ENCODE data around the gene CTSZ. TPM values are rescaled to one million over a fixed set of nuclear protein-coding genes. Genes with fewer than 3 reads are reported as not detected.

The CTSZ gene
- total and polyA plus RNA-seq, 3 experiments from 2014 or later = 1.5 to 36.0 (median 35.3) TPM

DNA sequence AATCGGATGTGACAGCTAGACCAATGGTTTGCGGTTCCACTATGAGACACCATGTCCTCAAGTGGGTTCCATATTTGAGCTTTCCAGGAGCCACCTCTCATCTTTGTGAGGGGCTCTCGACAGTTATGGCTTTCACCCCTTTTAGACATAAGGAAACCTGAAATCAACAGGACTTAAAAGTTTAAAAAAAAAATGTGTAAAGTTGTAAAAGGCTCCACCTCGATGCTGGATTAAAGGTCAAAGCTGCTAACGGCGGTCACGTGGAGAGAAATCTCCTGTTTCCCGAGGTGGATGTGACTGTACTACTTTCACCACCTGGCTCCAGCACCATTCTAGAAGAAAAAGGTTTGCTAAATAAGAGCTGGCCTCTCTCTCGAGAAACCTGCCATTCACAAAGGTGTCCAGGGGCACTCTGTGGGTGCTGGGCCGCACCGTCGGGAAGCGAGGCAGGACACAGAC is 24.5 kb upstream of the CTSZ start:
- no peaks in the 10 kb centered on the region for H3K9me3 ChIP-seq (ENCODE audit: low read length)
- H3K4me1 Mint-ChIP-seq = peaks cover 50 to 60% (median 59%) of the 10 kb centered on the region in 3 donors
- H3K27ac ChIP-seq (ENCODE audit: low read depth, low read length) = peak overlapping the region; percentile 69
- H3K4me3 ChIP-seq (ENCODE audit: low read length) = peak overlapping the region; percentile 29
- H3K9me3 Mint-ChIP-seq = no peaks in the 10 kb centered on the region
- peaks cover 50% of the 10 kb centered on the region for H3K4me1 ChIP-seq (ENCODE audit: insufficient read depth, low read length)
- H3K4me3 Mint-ChIP-seq = peak overlapping the region; percentile 91 to 99 (median 95)
- H3K27me3 Mint-ChIP-seq = peaks cover 0 to 2% of the 10 kb centered on the region in 2 donors
- H3K27me3 ChIP-seq (ENCODE audit: insufficient read depth, low read length, poor library complexity, severe bottlenecking) = no peaks in the 10 kb centered on the region
- H3K36me3 ChIP-seq (ENCODE audit: insufficient read depth, low read length) = peaks cover 39% of the 10 kb centered on the region
- H3K36me3 Mint-ChIP-seq = peaks cover 8 to 83% (median 16%) of the 10 kb centered on the region in 3 donors
- CTCF ChIA-PET = interaction anchor here (1.0 to 5.0 kb wide), 6 partner anchors 10 to 380 kb away, joined by 3 to 24 read pairs (median 3); partner anchors contain the start of genes PRELID3B and STX16
- H3K27ac Mint-ChIP-seq = peak overlapping the region; percentile 80 to 95 (median 94)
- POLR2A ChIA-PET = interaction anchor here (0.6 to 2.8 kb wide), 10 partner anchors 11 to 381 kb away, joined by 3 to 35 read pairs (median 8); partner anchors contain the start of genes PRELID3B and STX16
- peak in 1 of 5 donors; percentile 20 for DNase-seq

DNA sequence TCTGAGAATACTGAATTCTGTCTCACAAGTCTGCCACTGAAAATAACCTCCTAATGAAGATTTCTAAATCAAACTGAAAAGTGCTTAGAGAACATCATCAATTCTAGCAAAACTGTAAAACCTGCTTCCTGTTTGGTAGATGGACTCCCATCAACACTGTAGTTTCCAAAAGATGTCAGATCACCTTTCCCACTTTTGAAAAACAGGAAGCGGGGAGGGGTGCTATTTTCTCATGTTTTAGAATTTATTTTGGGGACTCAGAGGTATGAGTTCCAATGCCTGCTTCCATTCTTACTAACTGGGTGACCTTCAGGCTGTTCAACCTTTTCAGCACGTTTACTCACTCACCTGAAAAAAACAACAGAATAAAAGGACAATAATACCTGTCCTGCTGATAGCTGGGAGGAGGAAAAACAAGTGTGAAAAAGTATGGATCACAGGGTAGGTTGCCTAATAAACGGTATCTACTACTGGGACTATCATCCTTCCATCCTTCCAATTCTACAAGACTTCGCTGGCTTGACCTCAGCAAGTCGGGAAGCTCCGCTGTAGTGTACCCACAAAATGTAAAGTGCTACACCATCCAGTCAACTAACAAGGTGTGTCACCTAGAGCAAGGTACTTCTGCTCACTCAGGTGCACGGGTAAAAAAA is 24.0 kb upstream of the CTSZ start:
- H3K4me3 ChIP-seq (ENCODE audit: low read length) = peak overlapping the region; percentile 29
- CTCF ChIA-PET = interaction anchor here (1.2 to 5.0 kb wide), 3 partner anchors 11 to 379 kb away, joined by 3 to 24 read pairs (median 7); partner anchors contain the start of genes PRELID3B and STX16
- Mint-ChIP-seq H3K4me3 (peak overlapping the region; percentile 91 to 99 (median 95)), H3K27ac (peak overlapping the region; percentile 50 to 95 (median 93)), H3K27me3 (peaks cover 0 to 2% of the 10 kb centered on the region in 2 donors), H3K36me3 (peaks cover 8 to 83% (median 16%) of the 10 kb centered on the region in 3 donors), H3K4me1 (peaks cover 56 to 66% (median 65%) of the 10 kb centered on the region in 3 donors), H3K9me3 (no peaks in the 10 kb centered on the region)
- H3K4me1 ChIP-seq (ENCODE audit: insufficient read depth, low read length) = peaks cover 50% of the 10 kb centered on the region
- H3K27ac ChIP-seq (ENCODE audit: low read depth, low read length) = peak overlapping the region; percentile 69
- POLR2A ChIA-PET = interaction anchor here (0.6 to 2.8 kb wide), 5 partner anchors 31 to 142 kb away, joined by 3 to 23 read pairs (median 11); no protein-coding TSS in a partner anchor
- no peaks in the 10 kb centered on the region for H3K9me3 ChIP-seq (ENCODE audit: low read length)
- no peaks in the 10 kb centered on the region for H3K27me3 ChIP-seq (ENCODE audit: insufficient read depth, low read length, poor library complexity, severe bottlenecking)
- peaks cover 34% of the 10 kb centered on the region for H3K36me3 ChIP-seq (ENCODE audit: insufficient read depth, low read length)
- no peak for DNase-seq

DNA sequence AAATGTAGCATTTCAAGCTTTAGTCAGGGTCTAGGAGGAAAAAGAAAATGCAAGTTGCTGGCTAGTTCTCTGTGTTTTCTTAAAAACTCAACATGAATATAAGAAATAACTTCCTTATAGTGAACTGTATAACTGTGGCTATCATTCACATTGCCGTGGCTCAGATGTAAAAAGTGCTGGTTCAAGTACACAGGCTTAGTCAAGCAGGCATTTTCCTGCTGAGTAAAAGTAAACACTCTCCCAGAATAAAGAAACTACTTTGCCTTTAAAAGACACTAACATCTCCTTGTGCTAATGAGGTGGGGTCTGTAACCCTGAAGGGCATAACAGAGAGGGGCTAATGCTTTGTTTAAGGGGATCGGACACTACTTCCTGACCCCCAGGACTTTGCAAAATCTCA is 21.8 kb upstream of the CTSZ start:
- Mint-ChIP-seq H3K4me3 (peak overlapping the region; percentile 66 to 93 (median 70)), H3K9me3 (no peaks in the 10 kb centered on the region), H3K27me3 (peaks cover 0 to 2% of the 10 kb centered on the region in 2 donors), H3K4me1 (peaks cover 62 to 76% (median 73%) of the 10 kb centered on the region in 3 donors), H3K36me3 (peaks cover 0 to 85% (median 17%) of the 10 kb centered on the region in 3 donors), H3K27ac (peak overlapping the region in 6 of 8 donors; percentile 40 to 83 (median 64))
- DNase-seq = no peak
- POLR2A ChIA-PET = no interaction called here
- Histone ChIP-seq H3K27me3 (ENCODE audit: insufficient read depth, low read length, poor library complexity, severe bottlenecking) (no peaks in the 10 kb centered on the region), H3K27ac (ENCODE audit: low read depth, low read length) (no peak overlapping the region), H3K36me3 (ENCODE audit: insufficient read depth, low read length) (peaks cover 38% of the 10 kb centered on the region), H3K4me1 (ENCODE audit: insufficient read depth, low read length) (peaks cover 50% of the 10 kb centered on the region), H3K9me3 (ENCODE audit: low read length) (no peaks in the 10 kb centered on the region), H3K4me3 (ENCODE audit: low read length) (no peak overlapping the region)
- CTCF ChIA-PET = no interaction called here

DNA sequence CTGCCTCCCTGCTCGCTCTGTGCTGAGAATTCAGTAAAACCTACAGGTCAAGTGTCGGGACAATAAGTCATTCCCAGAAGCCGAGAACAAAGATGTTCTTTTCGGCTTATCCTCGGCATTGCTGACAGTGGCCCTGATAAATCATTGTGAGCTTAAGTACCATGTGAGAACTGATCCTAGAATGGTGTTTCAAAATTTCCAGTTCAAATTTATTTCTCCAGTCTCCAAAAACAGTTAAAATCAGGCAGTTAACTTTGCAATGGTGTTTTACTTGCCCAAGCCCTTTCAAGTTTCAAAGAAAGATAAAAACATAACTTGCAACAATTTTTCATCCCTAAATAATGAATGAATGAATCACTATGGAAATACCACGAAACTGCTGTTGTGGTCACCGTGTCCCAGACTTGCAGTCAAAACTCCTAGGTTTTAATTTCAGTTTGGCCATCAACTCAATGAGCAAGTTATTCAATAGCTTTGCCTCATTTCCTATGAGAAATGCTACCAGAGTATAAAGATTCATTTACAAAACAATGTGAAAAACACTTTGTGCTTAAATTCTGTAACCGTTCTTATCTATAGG is 20.8 kb upstream of the CTSZ start:
- Histone ChIP-seq H3K4me1 (ENCODE audit: insufficient read depth, low read length) (peaks cover 50% of the 10 kb centered on the region), H3K27ac (ENCODE audit: low read depth, low read length) (no peak overlapping the region), H3K9me3 (ENCODE audit: low read length) (no peaks in the 10 kb centered on the region), H3K36me3 (ENCODE audit: insufficient read depth, low read length) (peaks cover 38% of the 10 kb centered on the region), H3K4me3 (ENCODE audit: low read length) (no peak overlapping the region), H3K27me3 (ENCODE audit: insufficient read depth, low read length, poor library complexity, severe bottlenecking) (no peaks in the 10 kb centered on the region)
- peaks cover 60 to 71% (median 71%) of the 10 kb centered on the region in 3 donors for H3K4me1 Mint-ChIP-seq
- DNase-seq = no peak
- ChIA-PET POLR2A (no interaction called here), CTCF (no interaction called here)
- peaks cover 0 to 93% (median 19%) of the 10 kb centered on the region in 3 donors for H3K36me3 Mint-ChIP-seq
- H3K27ac Mint-ChIP-seq = peak overlapping the region in 5 of 8 donors; percentile 17 to 54 (median 21)
- H3K4me3 Mint-ChIP-seq = peak overlapping the region in 1 of 7 donors; percentile 44
- H3K9me3 Mint-ChIP-seq = no peaks in the 10 kb centered on the region
- peaks cover 0 to 2% of the 10 kb centered on the region in 2 donors for H3K27me3 Mint-ChIP-seq

DNA sequence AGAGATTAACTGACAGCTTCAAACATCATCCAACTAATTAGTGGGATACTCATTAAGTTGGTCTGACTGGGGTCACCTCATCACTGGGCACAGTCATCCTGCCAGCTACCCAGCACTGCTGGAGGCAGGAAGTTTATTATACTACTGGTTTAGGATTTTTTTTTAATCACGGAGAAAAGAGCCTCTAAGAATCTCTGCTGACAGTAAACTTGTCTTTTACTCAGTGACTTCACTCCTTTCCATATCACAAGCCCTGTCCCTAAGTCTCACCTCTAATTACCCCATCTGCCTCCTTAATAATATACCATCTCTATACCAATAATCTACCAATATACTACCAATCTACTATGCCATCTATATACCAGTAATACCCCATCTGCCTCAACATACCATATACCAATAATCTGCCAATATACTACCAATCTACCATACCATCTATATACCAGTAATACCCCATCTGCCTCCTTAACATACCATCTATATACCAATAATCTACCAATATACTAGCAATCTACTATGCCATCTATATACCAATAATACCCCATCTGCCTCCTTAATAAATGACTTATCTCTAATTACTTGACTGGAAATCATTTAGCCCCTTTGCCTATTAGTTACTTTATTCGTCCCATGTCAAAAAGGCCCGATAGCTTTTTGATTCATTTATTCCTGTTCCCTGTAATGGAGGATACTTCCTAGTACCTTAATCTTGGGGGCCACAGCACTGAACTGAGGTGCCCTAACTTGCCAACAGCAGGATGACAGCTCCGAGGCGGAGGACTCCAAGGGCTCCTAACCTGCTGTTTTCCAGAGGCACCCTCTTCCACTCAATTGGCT is 20.1 kb upstream of the CTSZ start:
- H3K36me3 Mint-ChIP-seq = peaks cover 0 to 97% (median 23%) of the 10 kb centered on the region in 3 donors

DNA sequence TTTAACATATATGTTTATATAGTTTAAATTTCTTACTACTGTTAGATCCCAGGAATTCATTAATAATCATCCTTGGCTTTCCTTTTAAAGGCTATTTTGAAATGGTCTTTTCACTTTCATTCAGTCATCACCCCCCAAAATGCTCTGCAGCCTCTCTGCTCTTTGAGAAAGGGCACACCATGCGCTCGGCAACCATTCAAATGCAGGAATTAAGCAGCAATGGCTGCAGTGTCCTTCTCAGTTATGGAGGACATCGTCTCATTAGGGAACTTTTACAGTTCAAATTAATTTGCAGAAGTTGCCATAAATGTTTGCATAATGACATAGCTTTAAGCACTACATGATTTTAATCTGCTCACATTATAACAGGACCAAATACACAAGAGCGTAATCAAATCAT is 18.5 kb upstream of the CTSZ start:
- Mint-ChIP-seq H3K4me3 (no peak overlapping the region), H3K4me1 (peaks cover 48 to 63% (median 55%) of the 10 kb centered on the region in 3 donors), H3K27ac (peak overlapping the region in 3 of 8 donors; percentile 34 to 52 (median 50)), H3K27me3 (no peaks in the 10 kb centered on the region), H3K36me3 (peaks cover 0 to 92% (median 23%) of the 10 kb centered on the region in 3 donors), H3K9me3 (no peaks in the 10 kb centered on the region)
- H3K27ac ChIP-seq (ENCODE audit: low read depth, low read length) = no peak overlapping the region
- ChIA-PET POLR2A (no interaction called here), CTCF (no interaction called here)
- H3K9me3 ChIP-seq (ENCODE audit: low read length) = no peaks in the 10 kb centered on the region
- no peak overlapping the region for H3K4me3 ChIP-seq (ENCODE audit: low read length)
- H3K36me3 ChIP-seq (ENCODE audit: insufficient read depth, low read length) = peaks cover 38% of the 10 kb centered on the region
- peaks cover 39% of the 10 kb centered on the region for H3K4me1 ChIP-seq (ENCODE audit: insufficient read depth, low read length)
- H3K27me3 ChIP-seq (ENCODE audit: insufficient read depth, low read length, poor library complexity, severe bottlenecking) = no peaks in the 10 kb centered on the region
- no peak for DNase-seq

More for the DNA sequence above, 20.1 kb upstream of the CTSZ start:
- POLR2A ChIA-PET = no interaction called here
- Histone ChIP-seq H3K4me1 (ENCODE audit: insufficient read depth, low read length) (peaks cover 50% of the 10 kb centered on the region), H3K27me3 (ENCODE audit: insufficient read depth, low read length, poor library complexity, severe bottlenecking) (no peaks in the 10 kb centered on the region), H3K27ac (ENCODE audit: low read depth, low read length) (no peak overlapping the region), H3K36me3 (ENCODE audit: insufficient read depth, low read length) (peaks cover 38% of the 10 kb centered on the region), H3K9me3 (ENCODE audit: low read length) (no peaks in the 10 kb centered on the region), H3K4me3 (ENCODE audit: low read length) (no peak overlapping the region)
- DNase-seq = no peak
- Mint-ChIP-seq H3K4me3 (peak overlapping the region in 4 of 7 donors; percentile 3 to 15 (median 4)), H3K9me3 (no peaks in the 10 kb centered on the region), H3K27me3 (peaks cover 0 to 2% of the 10 kb centered on the region in 2 donors), H3K27ac (peak overlapping the region; percentile 1 to 87 (median 14)), H3K4me1 (peaks cover 57 to 73% (median 67%) of the 10 kb centered on the region in 3 donors)
- CTCF ChIA-PET = no interaction called here

DNA sequence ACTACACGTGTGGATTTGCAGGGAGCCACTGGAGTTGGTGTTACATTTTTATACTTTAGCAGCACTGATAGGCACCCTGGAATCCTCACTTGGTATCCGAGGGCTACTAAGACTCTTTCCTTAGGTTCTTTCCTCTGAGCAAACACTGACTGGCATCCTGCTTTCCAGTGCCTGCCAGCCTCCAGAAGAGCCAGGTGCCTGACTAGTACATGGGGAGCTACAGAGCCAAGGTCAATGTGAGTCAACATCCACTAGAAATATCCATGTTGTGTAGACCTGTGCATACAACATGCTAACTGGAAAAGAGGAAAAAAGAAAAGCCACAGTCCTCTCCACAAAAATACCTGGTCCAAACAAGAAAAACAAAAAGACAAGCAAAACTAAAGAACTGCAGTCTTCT is 18.0 kb upstream of the CTSZ start:
- Histone ChIP-seq H3K27me3 (ENCODE audit: insufficient read depth, low read length, poor library complexity, severe bottlenecking) (no peaks in the 10 kb centered on the region), H3K27ac (ENCODE audit: low read depth, low read length) (no peak overlapping the region), H3K9me3 (ENCODE audit: low read length) (no peaks in the 10 kb centered on the region), H3K4me1 (ENCODE audit: insufficient read depth, low read length) (peaks cover 35% of the 10 kb centered on the region), H3K4me3 (ENCODE audit: low read length) (no peak overlapping the region), H3K36me3 (ENCODE audit: insufficient read depth, low read length) (peaks cover 38% of the 10 kb centered on the region)
- ChIA-PET CTCF (no interaction called here), POLR2A (interaction anchor here (0.6 kb wide), 1 partner anchor 37 kb away, joined by 3 read pairs; no protein-coding TSS in a partner anchor)
- H3K4me3 Mint-ChIP-seq = no peak overlapping the region
- H3K27ac Mint-ChIP-seq = peak overlapping the region in 1 of 8 donors; percentile 50
- no peaks in the 10 kb centered on the region for H3K9me3 Mint-ChIP-seq
- no peak for DNase-seq
- peaks cover 0 to 87% (median 23%) of the 10 kb centered on the region in 3 donors for H3K36me3 Mint-ChIP-seq
- H3K27me3 Mint-ChIP-seq = no peaks in the 10 kb centered on the region
- H3K4me1 Mint-ChIP-seq = peaks cover 43 to 58% (median 51%) of the 10 kb centered on the region in 3 donors
